Type B pancreatic cell (in vitro differentiated cells): ENCODE measurements around the gene ATP11C. TPM values are rescaled to one million over a fixed set of nuclear protein-coding genes. Genes with fewer than 3 reads are reported as not detected.
A peak's percentile ranks its signal among the peaks of the same experiment; 100 is the strongest.
"Not testable (repeated sequence)": the region's sequence is repeated elsewhere in the genome, so short reads cannot be mapped to it uniquely, and the experiment has no call there.

ENCODE experiments used
- DNase-seq: peaks from one replicate; pipeline ENCODE4 v3.0.0; 2021; ENCODE audit warnings: mixed read lengths; ENCODE audit not compliant: unreplicated experiment; ENCODE audit errors: extremely low spot score
- H3K27ac Mint-ChIP-seq: 2 replicates; pipeline ENCODE4 v1.8.0; 2021; ENCODE audit warnings: mild to moderate bottlenecking, mixed read lengths
- H3K27me3 Mint-ChIP-seq: 2 replicates; pipeline ENCODE4 v1.8.0; 2021; ENCODE audit warnings: mixed read lengths
- H3K36me3 Mint-ChIP-seq: 2 replicates; pipeline ENCODE4 v1.8.0; 2021; ENCODE audit warnings: mixed read lengths
- H3K4me1 Mint-ChIP-seq: one replicate; pipeline ENCODE4 v1.8.0; 2021; ENCODE audit warnings: mixed read lengths; ENCODE audit not compliant: unreplicated experiment
- H3K4me3 Mint-ChIP-seq: 2 replicates; pipeline ENCODE4 v1.8.0; 2021; ENCODE audit warnings: mild to moderate bottlenecking, mixed read lengths
- H3K9me3 Mint-ChIP-seq: 2 replicates; pipeline ENCODE4 v1.8.0; 2021; ENCODE audit warnings: mixed read lengths
- CTCF ChIP-seq: fragments of 200-600 bp; sonication (generic); conservative IDR thresholded peaks from 2 replicates; pipeline ENCODE4 v1.5.0; 2021; ENCODE audit warnings: antibody characterized with exemption, mild to moderate bottlenecking
- total RNA-seq: library from RNA; stranded (reverse); gene quantifications from 2 replicates; pipeline ENCODE4 v1.2.1, GENCODE V29; 2021; ENCODE audit warnings: low replicate concordance

Gene ATP11C
- total RNA-seq, 1 donor from 2014 or later: 18.9 TPM

DNA sequence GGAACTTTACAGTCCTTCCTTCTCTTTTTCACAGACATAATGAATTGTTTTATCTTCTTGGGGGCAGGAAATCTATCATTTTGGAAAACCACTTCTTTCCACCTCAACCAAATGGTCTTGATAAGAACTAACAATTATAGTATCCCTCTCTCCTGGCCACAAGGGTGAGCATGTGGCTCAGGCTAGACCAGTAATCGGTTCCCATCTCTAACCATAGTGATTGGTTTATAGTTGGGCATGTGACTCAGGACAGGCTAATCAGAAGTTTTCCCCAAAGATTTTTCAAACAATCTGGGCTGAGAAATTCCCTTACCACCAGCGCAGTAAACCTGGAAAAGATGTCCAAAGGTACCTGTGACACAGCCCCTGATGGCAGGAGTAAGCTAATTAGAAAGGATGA lies 36.4 kb upstream of the ATP11C start:
- no peak overlapping the region for H3K4me3 Mint-ChIP-seq
- H3K4me1 Mint-ChIP-seq: no peaks in the 10 kb centered on the region
- no peaks in the 10 kb centered on the region for H3K9me3 Mint-ChIP-seq
- TF ChIP-seq CTCF: no peak
- H3K36me3 Mint-ChIP-seq: no peaks in the 10 kb centered on the region
- no peak for DNase-seq
- peaks cover 39% of the 10 kb centered on the region for H3K27me3 Mint-ChIP-seq
- H3K27ac Mint-ChIP-seq: no peak overlapping the region

GRCh38 chrX:139967750-139968149 lies 34.9 kb upstream of the ATP11C start:
- H3K9me3 Mint-ChIP-seq: no peaks in the 10 kb centered on the region
- no peak overlapping the region for H3K4me3 Mint-ChIP-seq
- TF ChIP-seq CTCF: no peak
- no peaks in the 10 kb centered on the region for H3K36me3 Mint-ChIP-seq
- DNase-seq: no peak
- no peaks in the 10 kb centered on the region for H3K4me1 Mint-ChIP-seq
- H3K27me3 Mint-ChIP-seq: peaks cover 39% of the 10 kb centered on the region
- no peak overlapping the region for H3K27ac Mint-ChIP-seq

DNA sequence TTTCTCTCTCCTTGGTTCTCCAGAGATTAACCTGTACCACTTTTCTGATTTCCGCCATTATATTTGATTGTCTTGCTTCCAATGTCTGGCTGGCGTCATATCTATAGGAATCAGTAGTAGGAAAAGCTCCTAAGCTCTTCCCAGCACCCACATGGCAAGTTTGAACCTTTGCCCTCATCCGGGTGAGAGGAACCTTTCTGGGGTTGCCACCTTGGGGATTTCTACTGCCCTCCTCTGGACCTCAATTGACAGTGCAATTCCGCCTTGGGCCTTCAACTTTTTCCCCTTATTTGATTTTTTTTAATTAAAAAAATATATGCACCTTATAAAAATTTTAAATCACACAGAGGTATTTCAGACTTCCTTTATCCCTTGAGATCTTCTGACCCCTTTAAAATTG lies 34.4 kb upstream of the ATP11C start:
- Mint-ChIP-seq H3K4me1 (no peaks in the 10 kb centered on the region), H3K36me3 (no peaks in the 10 kb centered on the region), H3K9me3 (no peaks in the 10 kb centered on the region), H3K27me3 (peaks cover 36% of the 10 kb centered on the region), H3K4me3 (no peak overlapping the region), H3K27ac (no peak overlapping the region)
- TF ChIP-seq CTCF: peak; percentile 49
- DNase-seq: no peak

- peak; percentile 47 for TF ChIP-seq CTCF
- peaks cover 31% of the 10 kb centered on the region for H3K27me3 Mint-ChIP-seq
- H3K36me3 Mint-ChIP-seq, DNase-seq, H3K4me1 Mint-ChIP-seq, H3K27ac Mint-ChIP-seq, H3K9me3 Mint-ChIP-seq, H3K4me3 Mint-ChIP-seq: not testable (repeated sequence)
Measured at GRCh38 chrX:139966159-139966558, 33.3 kb upstream of the ATP11C start.

- Mint-ChIP-seq H3K4me1 (no peaks in the 10 kb centered on the region), H3K27ac (no peak within 1 kb of the TSS), H3K4me3 (no peak within 1 kb of the TSS), H3K27me3 (peaks cover 26% of the 10 kb centered on the region), H3K36me3 (no peaks in the 10 kb centered on the region), H3K9me3 (no peaks in the 10 kb centered on the region)
- no peak for DNase-seq
- no peak for TF ChIP-seq CTCF
Measured at GRCh38 chrX:139965421-139965820, 32.6 kb upstream of the ATP11C start, which contains the start of gene CXorf66. TSS of gene CXorf66 (minus strand) at chrX:139965521. CDS start at chrX:139965496, 25 bp downstream.

DNA sequence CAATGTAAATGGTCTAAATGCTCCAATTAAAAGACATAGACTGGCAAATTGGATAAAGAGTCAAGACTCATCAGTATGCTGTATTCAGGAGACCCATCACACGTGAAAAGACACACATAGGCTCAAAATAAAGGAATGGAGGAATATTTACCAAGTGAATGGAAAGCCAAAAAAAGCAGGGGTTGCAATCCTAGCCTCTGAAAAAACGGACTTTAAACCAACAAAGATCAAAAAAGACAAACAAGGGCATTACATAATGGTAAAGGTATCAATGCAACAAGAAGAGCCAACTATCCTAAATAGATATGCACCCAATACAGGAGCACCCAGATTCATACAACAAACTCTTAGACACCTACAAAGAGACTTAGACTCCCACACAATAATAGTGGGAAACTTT lies 28.2 kb upstream of the ATP11C start:
- not testable (repeated sequence) for H3K4me3 Mint-ChIP-seq, H3K36me3 Mint-ChIP-seq

More for the DNA sequence above, 28.2 kb upstream of the ATP11C start:
- H3K27ac Mint-ChIP-seq, H3K4me1 Mint-ChIP-seq, DNase-seq, H3K9me3 Mint-ChIP-seq: not testable (repeated sequence)
- H3K27me3 Mint-ChIP-seq: peaks cover 12% of the 10 kb centered on the region
